22Rv1 (cell line): ENCODE measurements around the gene LRRN3.

Source experiments
- ZFX ChIP-seq: fragments of 450-650 bp; IDR thresholded peaks from 2 replicates; pipeline ENCODE4 v1.6.1; 2017; ENCODE audit warnings: antibody characterized with exemption, borderline replicate concordance
- TF ChIP-seq, protein P1 (sequence below): fragments of 450-650 bp; IDR thresholded peaks from 2 replicates; pipeline ENCODE4 v1.5.1; 2017; ENCODE audit warnings: mild to moderate bottlenecking

DNA sequence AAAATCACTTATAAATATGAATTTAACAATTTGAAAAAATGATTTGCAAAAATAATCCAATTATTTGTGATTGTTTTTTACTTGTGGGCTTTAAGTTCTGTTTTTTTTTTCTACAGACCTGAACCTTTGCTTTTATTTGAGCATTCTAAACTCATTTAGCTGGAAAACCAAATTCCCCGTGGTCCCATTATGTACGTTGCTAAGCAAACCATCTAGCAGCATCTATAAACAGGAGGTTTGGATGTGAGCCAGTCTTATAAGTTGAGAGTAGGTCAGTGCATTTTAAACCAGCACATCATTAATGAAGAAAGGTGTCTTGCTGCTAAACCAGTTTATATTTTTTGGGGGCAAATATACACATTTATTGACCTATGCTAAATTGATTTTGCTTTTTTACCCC lies 77.3 kb downstream of the LRRN3 start:
- TF ChIP-seq, protein P1, sequence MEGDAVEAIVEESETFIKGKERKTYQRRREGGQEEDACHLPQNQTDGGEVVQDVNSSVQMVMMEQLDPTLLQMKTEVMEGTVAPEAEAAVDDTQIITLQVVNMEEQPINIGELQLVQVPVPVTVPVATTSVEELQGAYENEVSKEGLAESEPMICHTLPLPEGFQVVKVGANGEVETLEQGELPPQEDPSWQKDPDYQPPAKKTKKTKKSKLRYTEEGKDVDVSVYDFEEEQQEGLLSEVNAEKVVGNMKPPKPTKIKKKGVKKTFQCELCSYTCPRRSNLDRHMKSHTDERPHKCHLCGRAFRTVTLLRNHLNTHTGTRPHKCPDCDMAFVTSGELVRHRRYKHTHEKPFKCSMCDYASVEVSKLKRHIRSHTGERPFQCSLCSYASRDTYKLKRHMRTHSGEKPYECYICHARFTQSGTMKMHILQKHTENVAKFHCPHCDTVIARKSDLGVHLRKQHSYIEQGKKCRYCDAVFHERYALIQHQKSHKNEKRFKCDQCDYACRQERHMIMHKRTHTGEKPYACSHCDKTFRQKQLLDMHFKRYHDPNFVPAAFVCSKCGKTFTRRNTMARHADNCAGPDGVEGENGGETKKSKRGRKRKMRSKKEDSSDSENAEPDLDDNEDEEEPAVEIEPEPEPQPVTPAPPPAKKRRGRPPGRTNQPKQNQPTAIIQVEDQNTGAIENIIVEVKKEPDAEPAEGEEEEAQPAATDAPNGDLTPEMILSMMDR: no peak
- TF ChIP-seq ZFX: no peak
